Activated CD8-positive, alpha-beta memory T cell treated with anti-CD3 and anti-CD28 coated beads, Interleukin-2, amount 50 U/mL, for 24 hours (primary cell): ENCODE results near the gene PLCB3.
A peak's percentile ranks its signal among the peaks of the same experiment; 100 is the strongest.

Experiments used
- DNase-seq: peaks from one replicate; pipeline ENCODE4 v3.0.0-alpha.2; 2020; ENCODE audit errors: extremely low read depth

Gene PLCB3

GRCh38 chr11:64251016-64251752, at the start of gene PLCB3:
Gene PLCB3, plus strand, starts transcription at chr11:64251530. Its CDS starts 120 bp downstream, at chr11:64251650.
- no peak for DNase-seq

GRCh38 chr11:64201543-64201942, 49.8 kb upstream of the PLCB3 start:
- DNase-seq = no peak

DNA sequence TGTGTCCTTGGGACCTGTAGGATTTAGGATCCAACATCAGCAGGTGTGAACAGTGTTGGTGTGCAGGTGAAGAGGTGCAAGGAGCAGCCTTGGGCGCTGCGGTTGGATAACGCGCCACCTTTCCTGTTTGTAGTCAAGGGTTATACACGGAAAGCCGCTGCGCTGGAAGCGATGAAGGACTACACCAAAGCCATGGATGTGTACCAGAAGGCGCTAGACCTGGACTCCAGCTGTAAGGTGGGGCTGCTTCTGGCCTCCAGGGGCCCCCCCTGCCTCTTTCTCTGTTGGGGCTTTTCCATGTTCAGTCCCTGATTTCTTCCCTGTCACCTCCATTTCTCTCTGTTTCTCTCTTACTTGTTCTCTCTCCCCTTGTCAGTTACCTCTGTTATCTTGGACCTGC, 48.3 kb upstream of the PLCB3 start:
- no peak for DNase-seq

DNA sequence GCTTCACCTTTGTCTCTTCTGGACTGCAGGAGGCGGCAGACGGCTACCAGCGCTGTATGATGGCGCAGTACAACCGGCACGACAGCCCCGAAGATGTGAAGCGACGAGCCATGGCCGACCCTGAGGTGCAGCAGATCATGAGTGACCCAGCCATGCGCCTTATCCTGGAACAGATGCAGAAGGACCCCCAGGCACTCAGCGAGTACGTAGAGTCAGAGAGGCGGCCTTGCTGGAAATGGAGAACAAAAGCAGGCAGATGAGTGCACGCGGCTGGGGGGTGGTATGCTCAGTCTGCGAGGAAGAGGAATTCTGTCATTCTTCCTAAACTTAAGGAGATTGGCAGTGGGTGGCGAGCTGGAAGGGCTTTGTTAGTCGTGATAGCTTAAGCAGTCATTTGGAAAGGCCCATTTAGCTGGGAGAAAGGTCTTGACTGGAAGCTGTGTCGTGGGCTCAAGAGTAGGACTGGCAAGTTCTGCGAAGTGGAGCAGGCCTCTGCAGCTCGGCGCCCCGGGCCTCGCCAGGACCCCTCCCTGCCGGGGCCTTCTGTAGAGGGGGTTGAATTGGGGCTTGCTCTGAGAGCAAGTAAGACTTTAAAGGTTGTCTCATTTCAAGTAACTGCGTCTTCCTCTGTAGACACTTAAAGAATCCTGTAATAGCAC, 47.8 kb upstream of the PLCB3 start:
- DNase-seq = no peak

GRCh38 chr11:64204080-64204440, 47.3 kb upstream of the PLCB3 start:
- DNase-seq = no peak

DNA sequence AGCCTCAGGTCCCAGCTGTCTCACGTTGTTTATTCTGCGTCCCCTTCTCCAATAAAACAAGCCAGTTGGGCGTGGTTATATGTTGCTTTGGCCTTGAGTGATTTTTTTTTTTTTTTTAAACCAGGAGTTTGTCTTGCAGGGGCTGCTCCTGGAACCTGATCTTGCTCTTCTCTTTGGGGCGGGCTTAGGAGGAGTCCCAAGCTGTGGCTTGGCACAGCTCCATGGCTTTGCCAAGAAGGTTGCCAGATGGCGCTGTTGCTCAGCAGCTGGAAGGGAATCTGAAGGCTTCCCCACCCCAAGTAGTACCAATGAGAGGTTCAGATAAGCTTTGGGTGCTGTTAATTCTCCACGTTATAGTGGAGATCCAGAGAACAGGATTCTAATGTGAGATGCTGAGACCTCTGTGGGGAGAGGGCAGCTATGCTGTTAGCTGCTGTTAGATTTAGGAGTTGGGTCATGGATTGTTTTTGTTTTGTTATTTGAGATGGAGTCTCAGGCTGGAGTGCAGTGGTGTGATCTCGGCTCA, 46.8 kb upstream of the PLCB3 start:
- no peak for DNase-seq

DNA sequence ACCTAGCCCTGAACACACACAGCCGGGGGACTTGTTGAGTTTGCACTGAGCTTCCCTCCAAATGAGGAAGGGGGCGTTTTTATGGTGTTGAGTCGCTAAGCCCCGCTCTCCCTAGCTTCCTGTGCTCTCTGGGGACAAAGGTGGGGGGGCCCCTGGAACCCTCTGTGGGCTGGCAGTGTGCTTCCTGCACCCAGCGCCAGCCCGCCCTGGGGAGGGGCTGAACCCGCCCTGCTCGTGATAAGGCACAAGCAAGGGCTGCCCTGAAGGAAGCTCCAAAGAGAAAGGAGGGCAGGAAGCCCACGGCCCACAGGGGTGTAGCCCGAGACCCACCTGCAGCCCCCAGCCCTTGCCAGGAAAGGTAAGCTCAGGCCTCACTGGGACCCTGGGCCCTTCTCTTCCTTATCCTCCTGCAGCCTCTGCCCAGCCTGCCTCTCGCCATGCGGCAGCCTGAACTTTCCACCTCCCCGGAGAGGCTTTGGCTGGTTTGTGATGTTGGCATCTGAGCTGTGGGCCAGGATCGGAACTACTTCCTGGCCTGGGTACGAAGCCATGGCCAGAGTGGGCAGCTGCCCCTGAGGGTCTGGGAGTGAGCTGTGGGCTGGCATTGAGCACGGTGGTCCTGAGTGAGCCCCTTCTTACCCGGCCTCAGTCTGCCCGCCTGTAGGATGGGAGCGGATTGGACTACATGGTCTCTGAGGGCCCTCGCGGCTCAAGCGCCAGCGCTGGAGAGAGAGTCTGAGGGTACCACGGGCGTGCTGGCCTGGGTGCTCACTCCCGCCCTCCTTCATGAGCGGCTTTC, 44.7 kb upstream of the PLCB3 start, which contains the start of gene FERMT3:
Gene FERMT3 (plus strand): TSS at position 265 of the 799 bp plus-strand sequence. CDS start 644 bp downstream, outside the sequence.
- no peak for DNase-seq

- peak; percentile 74 for DNase-seq
Measured at GRCh38 chr11:64207256-64208085, 43.9 kb upstream of the PLCB3 start.

GRCh38 chr11:64208086-64208795, 43.1 kb upstream of the PLCB3 start:
- DNase-seq = no peak

DNA sequence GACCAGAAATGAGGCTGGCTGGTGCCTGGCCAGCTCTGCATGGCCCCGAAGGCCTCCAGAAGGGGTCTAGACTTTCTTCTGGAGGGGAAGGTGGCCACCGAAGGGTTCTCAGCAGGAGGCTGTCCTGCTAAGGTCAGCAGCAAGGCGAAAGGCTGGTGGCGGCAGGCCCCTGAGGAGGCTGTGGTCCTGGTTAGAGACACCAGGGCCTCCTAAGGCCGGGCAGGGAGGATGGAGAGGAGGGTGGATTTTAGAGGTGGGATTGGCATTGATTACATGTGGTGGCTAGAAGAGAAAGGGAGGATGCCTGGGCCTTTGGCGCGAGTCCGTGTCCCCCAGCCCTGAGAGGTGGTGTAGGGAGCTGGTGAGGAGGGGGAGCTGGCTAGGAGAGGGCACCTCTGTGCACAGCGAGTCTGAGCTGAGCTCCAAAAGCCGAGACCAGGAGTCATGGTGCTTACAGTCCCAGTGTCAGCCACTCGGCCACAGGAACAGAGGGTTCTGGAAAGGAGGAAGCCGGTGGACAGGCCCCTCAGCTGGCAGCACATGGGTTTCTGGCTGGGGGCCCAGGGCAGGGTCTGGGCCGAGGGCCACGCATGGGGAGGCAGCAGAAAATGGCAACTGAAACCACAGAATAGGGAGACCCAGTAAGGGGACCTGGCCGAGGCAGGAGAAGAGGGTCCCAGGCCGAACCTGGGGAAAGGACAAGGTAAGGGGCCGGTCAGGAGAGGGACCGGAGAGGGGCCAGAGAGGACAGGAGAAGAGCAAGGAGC, 42.4 kb upstream of the PLCB3 start:
- no peak for DNase-seq

DNA sequence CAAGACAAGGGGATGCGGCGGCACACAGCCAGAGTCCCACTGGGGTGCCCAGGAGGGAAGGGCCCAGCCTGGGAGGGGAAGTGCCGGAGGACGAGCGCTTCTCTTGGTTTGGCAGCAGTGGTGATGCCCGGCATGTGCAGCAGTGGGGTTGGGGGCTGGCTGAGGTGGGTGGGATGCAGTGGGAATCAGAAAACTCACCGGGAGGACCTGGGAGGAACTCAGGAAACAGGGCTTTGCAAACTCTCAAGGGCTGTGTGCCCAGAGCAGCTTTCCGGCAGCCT, 41.8 kb upstream of the PLCB3 start:
- DNase-seq = no peak

GRCh38 chr11:64210301-64211020, 40.9 kb upstream of the PLCB3 start:
- no peak for DNase-seq

- DNase-seq = no peak
Measured at GRCh38 chr11:64211181-64211872, 40.0 kb upstream of the PLCB3 start.

DNA sequence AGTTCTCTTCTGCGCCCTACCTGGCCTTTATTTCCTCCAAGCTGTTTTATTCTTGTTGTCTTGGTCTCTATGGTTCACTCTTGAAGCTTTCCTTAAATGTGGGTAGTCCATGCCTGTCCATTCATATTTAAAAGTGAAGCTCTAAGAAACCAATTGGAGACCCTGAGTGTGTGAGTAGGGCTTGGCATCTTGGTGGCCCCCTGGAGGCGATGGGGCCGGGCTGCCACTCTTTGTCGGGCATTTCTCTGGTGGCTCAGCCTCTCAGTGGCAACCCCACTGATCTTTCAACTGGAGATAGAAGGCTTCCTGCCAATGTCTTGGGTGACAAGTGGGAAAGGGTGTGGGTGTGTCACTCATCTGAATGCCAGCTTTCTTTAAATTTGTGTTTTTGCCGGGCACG, 34.5 kb upstream of the PLCB3 start:
- no peak for DNase-seq

GRCh38 chr11:64218628-64219353, 32.5 kb upstream of the PLCB3 start:
- no peak for DNase-seq

DNA sequence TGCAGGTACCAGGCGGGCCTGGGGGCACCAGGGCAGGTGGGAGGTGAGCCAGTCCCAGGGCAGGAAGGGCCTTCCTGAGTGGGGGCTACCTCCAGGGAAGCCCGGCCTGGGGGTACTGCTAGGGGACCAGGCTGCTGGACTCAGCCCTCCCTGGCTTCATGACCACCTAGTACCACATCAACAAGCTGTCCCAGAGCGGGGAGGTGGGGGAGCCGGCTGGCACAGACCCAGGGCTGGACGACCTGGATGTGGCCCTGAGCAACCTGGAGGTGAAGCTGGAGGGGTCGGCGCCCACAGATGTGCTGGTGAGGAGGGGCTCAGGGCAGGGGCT, 32.0 kb upstream of the PLCB3 start:
- no peak for DNase-seq

GRCh38 chr11:64219755-64220154, 31.6 kb upstream of the PLCB3 start:
- no peak for DNase-seq

GRCh38 chr11:64220271-64220670, 31.1 kb upstream of the PLCB3 start:
- no peak for DNase-seq
